ENCODE data around the gene TAF5L. TPM values are rescaled to one million over a fixed set of nuclear protein-coding genes. Genes with fewer than 3 reads are reported as not detected.

The TAF5L gene
- total RNA-seq, 1 donor from 2014 or later, result 21.7 TPM

GRCh38 chr1:229661022-229661877 is 35.3 kb upstream of the TAF5L start:
- DNase-seq, result peak; percentile 86
- no peak overlapping the region for H3K27ac ChIP-seq
- peak; percentile 96 to 97 for ATAC-seq
- TF ChIP-seq CTCF (IDR thresholded peaks at IDR 0.05), result peak; percentile 91
- H3K4me1 ChIP-seq, result peaks cover 8% of the 10 kb centered on the region
- intact Hi-C loops (cut with DNase I), result no loop called here
- H3K27me3 ChIP-seq (ENCODE audit: low read depth), result no peaks in the 10 kb centered on the region
- H3K36me3 ChIP-seq, result peaks cover 38% of the 10 kb centered on the region
- no peak overlapping the region for H3K4me3 ChIP-seq
- H3K9me3 ChIP-seq, result no peaks in the 10 kb centered on the region

GRCh38 chr1:229657993-229658755 is 32.3 kb upstream of the TAF5L start:
- H3K9me3 ChIP-seq, result no peaks in the 10 kb centered on the region
- ATAC-seq, result no peak
- no peak for DNase-seq
- no peaks in the 10 kb centered on the region for H3K27me3 ChIP-seq (ENCODE audit: low read depth)
- no peak for TF ChIP-seq CTCF (IDR thresholded peaks at IDR 0.05)
- intact Hi-C loops (cut with DNase I), result no loop called here
- peaks cover 61% of the 10 kb centered on the region for H3K36me3 ChIP-seq
- H3K4me3 ChIP-seq, result no peak overlapping the region
- peaks cover 8% of the 10 kb centered on the region for H3K4me1 ChIP-seq
- no peak overlapping the region for H3K27ac ChIP-seq

GRCh38 chr1:229655781-229656180 is 29.9 kb upstream of the TAF5L start:
- intact Hi-C loops (cut with DNase I), result no loop called here

GRCh38 chr1:229653420-229653819 is 27.5 kb upstream of the TAF5L start:
- DNase-seq (no peak), ATAC-seq (no peak)
- Histone ChIP-seq H3K27me3 (ENCODE audit: low read depth) (no peaks in the 10 kb centered on the region), H3K4me1 (no peaks in the 10 kb centered on the region), H3K36me3 (peaks cover 84% of the 10 kb centered on the region), H3K9me3 (no peaks in the 10 kb centered on the region), H3K27ac (no peak overlapping the region), H3K4me3 (no peak overlapping the region)
- TF ChIP-seq CTCF (IDR thresholded peaks at IDR 0.05), result no peak
- intact Hi-C loops (cut with DNase I), result no loop called here

More at GRCh38 chr1:229655781-229656180, 29.9 kb upstream of the TAF5L start:
- ATAC-seq, result no peak
- no peak for DNase-seq
- H3K4me1 ChIP-seq, result no peaks in the 10 kb centered on the region
- no peak overlapping the region for H3K4me3 ChIP-seq
- no peak overlapping the region for H3K27ac ChIP-seq
- peaks cover 78% of the 10 kb centered on the region for H3K36me3 ChIP-seq
- no peaks in the 10 kb centered on the region for H3K27me3 ChIP-seq (ENCODE audit: low read depth)
- no peak for TF ChIP-seq CTCF (IDR thresholded peaks at IDR 0.05)
- H3K9me3 ChIP-seq, result no peaks in the 10 kb centered on the region

- intact Hi-C loops (cut with DNase I), result no loop called here
- Histone ChIP-seq H3K27ac (no peak overlapping the region), H3K27me3 (ENCODE audit: low read depth) (no peaks in the 10 kb centered on the region), H3K4me3 (no peak overlapping the region), H3K9me3 (no peaks in the 10 kb centered on the region), H3K4me1 (no peaks in the 10 kb centered on the region), H3K36me3 (peaks cover 89% of the 10 kb centered on the region)
- TF ChIP-seq CTCF (IDR thresholded peaks at IDR 0.05), result no peak
- ATAC-seq (no peak), DNase-seq (no peak)
These were observed 25.6 kb upstream of the TAF5L start for GRCh38 chr1:229651546-229651945.
